CD14-positive monocyte (primary cell): ENCODE data around the gene FCRL1. TPM values are rescaled to one million over a fixed set of nuclear protein-coding genes. Genes with fewer than 3 reads are reported as not detected.

Experiments
- DNase-seq, 3 donors: peaks; one replicate each; pipeline ENCODE4 v3.0.0-alpha.2; 2011 to 2022
- H2AFZ ChIP-seq: 2 replicates; pipeline ENCODE4 v1.6.0; 2012; ENCODE audit warnings: mild to moderate bottlenecking, low read depth, low read length, inconsistent platforms; ENCODE audit not compliant: insufficient read depth, poor library complexity, severe bottlenecking
- H3K27ac ChIP-seq, 2 donors: 1 replicate in 1 of 2; 2 replicates in 1 of 2; pipeline ENCODE4 v1.5.1; 2012 to 2013; ENCODE audit warnings: low read length in 2 of 2, control low read depth in 1 of 2, inconsistent platforms in 1 of 2, low read depth in 1 of 2, mild to moderate bottlenecking in 1 of 2
- H3K27me3 ChIP-seq, 2 donors: one replicate each; pipeline versions ENCODE4 v1.6.0 to v1.6.1; 2011 to 2013; ENCODE audit warnings: low read length in 2 of 2; ENCODE audit not compliant: control insufficient read depth in 2 of 2, insufficient read depth in 2 of 2
- H3K36me3 ChIP-seq, 2 donors: replicated peaks in 1 of 2; 1 replicate in 1 of 2; 2 replicates in 1 of 2; pipeline versions ENCODE4 v1.5.1 to v1.6.1; 2012 to 2013; ENCODE audit warnings: low read length in 2 of 2, control low read depth in 1 of 2, inconsistent platforms in 1 of 2, mild to moderate bottlenecking in 1 of 2; ENCODE audit not compliant: insufficient read depth in 2 of 2, control insufficient read depth in 1 of 2
- H3K4me1 ChIP-seq, 2 donors: 1 replicate in 1 of 2; 2 replicates in 1 of 2; pipeline versions ENCODE4 v1.5.1 to v1.6.1; 2012 to 2013; ENCODE audit warnings: low read length in 2 of 2, control low read depth in 1 of 2, inconsistent platforms in 1 of 2, mild to moderate bottlenecking in 1 of 2, moderate library complexity in 1 of 2; ENCODE audit not compliant: insufficient read depth in 2 of 2, control insufficient read depth in 1 of 2
- H3K4me2 ChIP-seq: replicated peaks from 2 replicates; pipeline ENCODE3; 2012; ENCODE audit warnings: low read length, moderate library complexity, mild to moderate bottlenecking; ENCODE audit not compliant: poor library complexity, severe bottlenecking; ENCODE audit errors: extremely low read depth
- H3K4me3 ChIP-seq, 3 experiments: fragments of 200-600 bp in 1 of 3; sonication (generic) in 1 of 3; replicated peaks in 1 of 3; 1 replicate in 2 of 3; 2 replicates in 1 of 3; pipeline ENCODE4 v1.5.1; 2011 to 2013; ENCODE audit warnings: low read length in 3 of 3, mild to moderate bottlenecking in 3 of 3, control low read depth in 2 of 3, low read depth in 2 of 3, inconsistent platforms in 1 of 3, moderate library complexity in 1 of 3
- H3K79me2 ChIP-seq: 2 replicates; pipeline ENCODE4 v1.6.0; 2012; ENCODE audit warnings: mild to moderate bottlenecking, control low read depth, inconsistent platforms, low read length, moderate library complexity; ENCODE audit not compliant: insufficient read depth
- H3K9ac ChIP-seq: 2 replicates; pipeline ENCODE4 v1.6.0; 2017; ENCODE audit warnings: low read length, mild to moderate bottlenecking; ENCODE audit not compliant: insufficient read depth, poor library complexity, severe bottlenecking
- H3K9me3 ChIP-seq, 2 donors: replicated peaks in 1 of 2; 1 replicate in 1 of 2; 2 replicates in 1 of 2; pipeline versions ENCODE4 v1.5.1 to v1.6.1; 2012 to 2013; ENCODE audit warnings: low read length in 2 of 2, control low read depth in 1 of 2; ENCODE audit not compliant: control insufficient read depth in 1 of 2, insufficient read depth in 1 of 2
- H4K20me1 ChIP-seq: 2 replicates; pipeline ENCODE4 v1.6.0; 2012; ENCODE audit warnings: mild to moderate bottlenecking, low read length, control low read depth, moderate library complexity; ENCODE audit not compliant: insufficient read depth
- H3K27ac Mint-ChIP-seq, 7 donors: one replicate each; pipeline ENCODE4 v1.8.0; 2020; ENCODE audit warnings: mild to moderate bottlenecking in 7 of 7, mixed read lengths in 7 of 7, moderate library complexity in 6 of 7, inconsistent platforms in 2 of 7
- H3K27me3 Mint-ChIP-seq, 3 donors: one replicate each; pipeline ENCODE4 v1.8.0; 2021 to 2022; ENCODE audit warnings: low read depth in 3 of 3, mild to moderate bottlenecking in 3 of 3, mixed read lengths in 3 of 3, moderate library complexity in 3 of 3, inconsistent platforms in 1 of 3
- H3K36me3 Mint-ChIP-seq, 2 donors: one replicate each; pipeline ENCODE4 v1.8.0; 2020; ENCODE audit warnings: mixed read lengths in 2 of 2, inconsistent platforms in 1 of 2, mild to moderate bottlenecking in 1 of 2
- H3K4me1 Mint-ChIP-seq: one replicate; pipeline ENCODE4 v1.8.0; 2020; ENCODE audit warnings: mild to moderate bottlenecking, mixed read lengths
- H3K4me3 Mint-ChIP-seq, 2 donors: one replicate each; pipeline ENCODE4 v1.8.0; 2020; ENCODE audit warnings: mild to moderate bottlenecking in 2 of 2, mixed read lengths in 2 of 2, moderate library complexity in 1 of 2
- H3K9me3 Mint-ChIP-seq, 7 donors: one replicate each; pipeline ENCODE4 v1.8.0; 2020 to 2022; ENCODE audit warnings: mixed read lengths in 7 of 7, mild to moderate bottlenecking in 6 of 7, moderate library complexity in 6 of 7, inconsistent platforms in 2 of 7
- CTCF ChIP-seq: fragments of 200-600 bp; IDR thresholded peaks from one replicate; pipeline ENCODE4 v1.8.0; 2022; ENCODE audit warnings: antibody characterized with exemption, mild to moderate bottlenecking
- WGBS: methylation state at CpG from one replicate; pipeline ENCODE4 v1.1.5; 2013; ENCODE audit warnings: missing lambda C conversion rate; ENCODE audit not compliant: insufficient coverage; 5-methylcytosine and 5-hydroxymethylcytosine counted together
- intact Hi-C, 2 donors: fragments of 100-400 bp; cut with micrococcal nuclease; formaldehyde crosslinking; loops; one replicate each; pipeline versions ENCODE4 v1.15.0 to v1.15.1; 2023
- polyA plus RNA-seq, 3 donors: library from polyadenylated mRNA; depleted of rRNA in 1 of 3; unstranded in 2 of 3; stranded (reverse) in 1 of 3; fragments of 300-500 nt in 2 of 3; fragments of >200 nt in 1 of 3; fragmentation: Illumina TruSeq in 2 of 3; gene quantifications; 1 replicate in 2 of 3; 2 replicates in 1 of 3; pipeline ENCODE4 v1.2.3, GENCODE V29; 2012 to 2021

Gene FCRL1
- polyA plus RNA-seq, 3 donors, result 0.16 to 2.1 (median 0.16) TPM

DNA sequence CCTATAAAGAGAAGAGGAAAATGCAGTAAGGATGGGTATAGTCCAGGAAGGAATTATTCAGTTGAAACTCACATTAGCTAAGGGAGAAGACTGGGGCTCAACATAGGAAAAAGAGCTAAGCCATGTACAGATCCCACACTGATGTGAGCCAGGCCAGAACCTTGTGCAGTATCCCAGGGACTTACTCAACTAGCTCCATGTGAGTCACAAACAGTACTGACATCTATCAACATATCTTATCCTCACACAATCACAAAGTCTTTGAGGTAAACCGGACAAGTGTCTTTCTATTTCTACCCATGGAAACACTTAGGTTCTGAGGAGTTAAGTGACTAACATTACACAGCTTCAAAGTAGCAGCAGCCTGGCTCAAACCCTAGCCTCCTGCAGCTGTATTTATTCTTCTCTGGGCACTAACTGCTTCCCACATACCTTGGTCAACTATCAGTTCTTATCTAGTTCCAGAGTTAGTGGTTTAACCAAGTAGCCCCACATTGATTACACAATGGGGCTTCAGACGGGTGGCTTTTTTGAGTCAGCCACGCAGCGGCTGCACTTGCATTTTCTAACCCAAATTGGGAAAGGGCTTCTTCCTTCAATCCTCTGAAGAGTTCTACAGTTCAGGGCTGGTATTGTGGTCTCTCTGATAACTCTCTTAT, 12.2 kb upstream of the FCRL1 start:
- no peaks in the 10 kb centered on the region for H3K9me3 Mint-ChIP-seq
- no peak overlapping the region for H3K4me2 ChIP-seq
- no peak overlapping the region for H3K27ac ChIP-seq
- H3K27ac Mint-ChIP-seq, result peak overlapping the region in 1 of 7 donors; percentile 27
- no peaks in the 10 kb centered on the region for H3K4me1 ChIP-seq
- H4K20me1 ChIP-seq, result no peaks in the 10 kb centered on the region
- no peaks in the 10 kb centered on the region for H3K36me3 Mint-ChIP-seq
- H2AFZ ChIP-seq, result peak overlapping the region; percentile 25
- no peak for DNase-seq
- intact Hi-C loops, result no loop called here
- no peak overlapping the region for H3K4me3 Mint-ChIP-seq
- no peaks in the 10 kb centered on the region for H3K36me3 ChIP-seq
- no CpG with 5 or more reads among the region's 4 CpGs for WGBS
- H3K4me1 Mint-ChIP-seq, result peaks cover 5% of the 10 kb centered on the region
- H3K27me3 Mint-ChIP-seq, result peaks cover 8 to 10% (median 9%) of the 10 kb centered on the region in 3 donors
- TF ChIP-seq CTCF, result no peak
- no peak overlapping the region for H3K4me3 ChIP-seq
- H3K9me3 ChIP-seq, result no peaks in the 10 kb centered on the region
- no peaks in the 10 kb centered on the region for H3K79me2 ChIP-seq
- H3K9ac ChIP-seq, result no peak overlapping the region
- H3K27me3 ChIP-seq, result peaks cover 0 to 4% of the 10 kb centered on the region in 2 donors

- no peak for TF ChIP-seq CTCF
- DNase-seq, result no peak
- intact Hi-C loops, result no loop called here
- no peaks in the 10 kb centered on the region for H3K4me1 ChIP-seq
- H3K27me3 ChIP-seq, result peaks cover 0 to 4% of the 10 kb centered on the region in 2 donors
- Mint-ChIP-seq H3K36me3 (no peaks in the 10 kb centered on the region), H3K27me3 (peaks cover 6 to 10% (median 7%) of the 10 kb centered on the region in 3 donors), H3K27ac (no peak overlapping the region), H3K4me3 (no peak overlapping the region), H3K4me1 (peaks cover 5% of the 10 kb centered on the region), H3K9me3 (peaks cover 0 to 2% (median 0%) of the 10 kb centered on the region in 7 donors)
- no peak overlapping the region for H3K4me2 ChIP-seq
- no peaks in the 10 kb centered on the region for H3K36me3 ChIP-seq
- no peak overlapping the region for H3K9ac ChIP-seq
- H3K9me3 ChIP-seq, result no peaks in the 10 kb centered on the region
- H3K4me3 ChIP-seq, result no peak overlapping the region
- no CpG with 5 or more reads among the region's 2 CpGs for WGBS
- H3K79me2 ChIP-seq, result no peaks in the 10 kb centered on the region
- no peaks in the 10 kb centered on the region for H4K20me1 ChIP-seq
- no peak overlapping the region for H2AFZ ChIP-seq
- H3K27ac ChIP-seq, result no peak overlapping the region
These were observed 11.0 kb upstream of the FCRL1 start for GRCh38 chr1:157830887-157831286.
